Stimulated activated CD4-positive, alpha-beta T cell treated with anti-CD3 and anti-CD28 coated beads, Interleukin-4, amount 100 ng/mL, for 24 hours (primary cell): ENCODE measurements around the gene NEK10.

Experiments used
- DNase-seq: peaks from one replicate; pipeline ENCODE4 v3.0.0-alpha.2; 2020

NEK10 gene

GRCh38 chr3:27220166-27220565, 149.0 kb downstream of the NEK10 start:
- DNase-seq: no peak

- no peak for DNase-seq
Measured at GRCh38 chr3:27219127-27219845, 149.9 kb downstream of the NEK10 start.

GRCh38 chr3:27216955-27217552, 152.1 kb downstream of the NEK10 start:
- DNase-seq: no peak

- DNase-seq: no peak
Measured at GRCh38 chr3:27216295-27216855, 152.8 kb downstream of the NEK10 start.

- DNase-seq: no peak
Measured at GRCh38 chr3:27213450-27213849, 155.7 kb downstream of the NEK10 start.

GRCh38 chr3:27209617-27210264, 159.4 kb downstream of the NEK10 start:
- DNase-seq: no peak

GRCh38 chr3:27208961-27209616, 160.1 kb downstream of the NEK10 start:
- no peak for DNase-seq

GRCh38 chr3:27202959-27203358, 166.2 kb downstream of the NEK10 start:
- no peak for DNase-seq

- DNase-seq: no peak
Measured at GRCh38 chr3:27201492-27201891, 167.7 kb downstream of the NEK10 start.

- DNase-seq: no peak
Measured at GRCh38 chr3:27200721-27201489, 168.3 kb downstream of the NEK10 start.

GRCh38 chr3:27194861-27195483, 174.2 kb downstream of the NEK10 start:
- no peak for DNase-seq

- DNase-seq: no peak
Measured at GRCh38 chr3:27193056-27193455, 176.1 kb downstream of the NEK10 start.

GRCh38 chr3:27186013-27186412, 183.2 kb downstream of the NEK10 start:
- no peak for DNase-seq

GRCh38 chr3:27185231-27185989, 183.8 kb downstream of the NEK10 start:
- no peak for DNase-seq

- DNase-seq: no peak
Measured at GRCh38 chr3:27184261-27184660, 184.9 kb downstream of the NEK10 start.

- no peak for DNase-seq
Measured at GRCh38 chr3:27176256-27176655, 192.9 kb downstream of the NEK10 start.

- DNase-seq: no peak
Measured at GRCh38 chr3:27174530-27174929, 194.7 kb downstream of the NEK10 start.

- no peak for DNase-seq
Measured at GRCh38 chr3:27171113-27171512, 198.1 kb downstream of the NEK10 start.

GRCh38 chr3:27166888-27167287, 202.3 kb downstream of the NEK10 start:
- no peak for DNase-seq

- no peak for DNase-seq
Measured at GRCh38 chr3:27165321-27165721, 203.9 kb downstream of the NEK10 start.

GRCh38 chr3:27160779-27161287, 208.3 kb downstream of the NEK10 start:
- DNase-seq: no peak
